ENCODE results near the gene NAXD.

The NAXD gene

GRCh38 chr13:110680852-110681251, 65.5 kb downstream of the NAXD start:
- Histone ChIP-seq H3K27ac (replicated peaks) (no peak overlapping the region), H3K4me3 (replicated peaks; ENCODE audit: insufficient read depth, low read length) (no peak overlapping the region), H3K27me3 (ENCODE audit: insufficient read depth, poor library complexity, severe bottlenecking) (no peaks in the 10 kb centered on the region)
- TF ChIP-seq GABPA (IDR thresholded peaks at IDR 0.05; ENCODE audit: low read depth), result no peak
- TF ChIP-seq CTCF (IDR thresholded peaks at IDR 0.05; ENCODE audit: insufficient read depth, low read length), result peak; percentile 11
- peak in 1 of 2 experiments; percentile 34 for DNase-seq (ENCODE audit: low read depth in 1 of 2, low spot score in 1 of 2)

GRCh38 chr13:110681868-110682550, 66.7 kb downstream of the NAXD start:
- Histone ChIP-seq H3K27ac (replicated peaks) (no peak overlapping the region), H3K4me3 (replicated peaks; ENCODE audit: insufficient read depth, low read length) (no peak overlapping the region), H3K27me3 (ENCODE audit: insufficient read depth, poor library complexity, severe bottlenecking) (no peaks in the 10 kb centered on the region)
- no peak for DNase-seq (ENCODE audit: low read depth in 1 of 2, low spot score in 1 of 2)
- TF ChIP-seq GABPA (IDR thresholded peaks at IDR 0.05; ENCODE audit: low read depth) (no peak), CTCF (IDR thresholded peaks at IDR 0.05; ENCODE audit: insufficient read depth, low read length) (no peak), SPI1 (IDR thresholded peaks at IDR 0.05; ENCODE audit: borderline replicate concordance, low read depth) (no peak), POLR2AphosphoS5 (IDR thresholded peaks at IDR 0.05; ENCODE audit: low read depth) (no peak), REST (IDR thresholded peaks at IDR 0.05; ENCODE audit: insufficient replicate concordance, low read depth) (no peak)

- no peak overlapping the region for H3K27ac ChIP-seq (replicated peaks)
- TF ChIP-seq CTCF (IDR thresholded peaks at IDR 0.05; ENCODE audit: insufficient read depth, low read length), result no peak
- DNase-seq (ENCODE audit: low read depth in 1 of 2, low spot score in 1 of 2), result no peak
- H3K4me3 ChIP-seq (replicated peaks; ENCODE audit: insufficient read depth, low read length), result no peak overlapping the region
- H3K27me3 ChIP-seq (ENCODE audit: insufficient read depth, poor library complexity, severe bottlenecking), result no peaks in the 10 kb centered on the region
Observed at GRCh38 chr13:110682746-110683145, 67.4 kb downstream of the NAXD start.

- H3K4me3 ChIP-seq (replicated peaks; ENCODE audit: insufficient read depth, low read length), result no peak overlapping the region
- peak in 1 of 2 experiments; percentile 47 for DNase-seq (ENCODE audit: low read depth in 1 of 2, low spot score in 1 of 2)
- no peaks in the 10 kb centered on the region for H3K27me3 ChIP-seq (ENCODE audit: insufficient read depth, poor library complexity, severe bottlenecking)
- TF ChIP-seq CTCF (IDR thresholded peaks at IDR 0.05; ENCODE audit: insufficient read depth, low read length) (peak; percentile 18), GABPA (IDR thresholded peaks at IDR 0.05; ENCODE audit: low read depth) (no peak), SPI1 (IDR thresholded peaks at IDR 0.05; ENCODE audit: borderline replicate concordance, low read depth) (no peak), REST (IDR thresholded peaks at IDR 0.05; ENCODE audit: insufficient replicate concordance, low read depth) (no peak), POLR2AphosphoS5 (IDR thresholded peaks at IDR 0.05; ENCODE audit: low read depth) (no peak)
- no peak overlapping the region for H3K27ac ChIP-seq (replicated peaks)
Observed at GRCh38 chr13:110683203-110683883, 68.0 kb downstream of the NAXD start.
